ENCODE data around the gene RBMX2.
"Not testable (repeated sequence)": the region's sequence is repeated elsewhere in the genome, so short reads cannot be mapped to it uniquely, and the experiment has no call there.

RBMX2 gene

DNA sequence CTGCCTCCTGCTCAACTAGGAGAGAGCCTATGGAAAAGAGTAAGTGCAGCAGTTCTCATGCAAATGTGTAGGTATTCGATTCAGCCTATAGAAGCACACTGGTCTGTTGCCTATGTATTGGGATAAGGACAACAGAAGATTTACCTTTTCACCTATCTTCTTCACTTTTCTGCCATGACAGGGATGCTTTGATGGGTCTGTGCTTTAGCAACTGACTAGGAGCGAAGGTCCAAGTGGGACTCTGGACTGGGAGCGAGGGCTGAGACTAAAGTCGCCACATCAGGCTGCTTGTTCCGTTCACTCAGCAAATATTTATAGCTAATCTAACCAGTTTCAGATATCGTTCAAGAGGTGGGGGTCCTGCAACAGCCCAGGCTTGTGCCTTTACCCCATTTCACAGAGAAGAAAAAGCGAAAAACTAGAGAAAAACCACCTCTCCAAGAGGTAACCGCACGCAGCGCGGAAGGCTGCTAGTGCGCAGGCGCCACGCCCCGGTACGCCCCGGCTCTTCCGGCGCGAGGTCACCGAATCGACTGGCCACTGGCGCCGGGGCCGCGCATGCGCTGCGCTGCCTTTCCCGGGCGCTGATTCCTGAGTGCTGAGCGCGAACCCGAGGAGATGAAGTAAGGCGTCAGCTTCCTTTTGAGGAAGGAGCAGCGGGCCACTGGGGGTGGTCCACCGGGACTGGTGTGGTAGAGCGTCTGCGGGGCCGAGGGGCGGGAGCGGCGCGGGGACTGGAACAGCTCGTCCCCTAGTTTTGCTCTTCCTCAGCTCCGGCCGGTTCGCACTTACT, at the start of gene RBMX2 (continued):
- TF ChIP-seq ZNF350 (tag by site-specific recombination; IDR thresholded peaks at IDR 0.05) (no peak), GLIS1 (tag by site-specific recombination; IDR thresholded peaks at IDR 0.05) (peak; percentile 48), REPIN1 (tag by site-specific recombination; IDR thresholded peaks at IDR 0.05; ENCODE audit: low read depth) (0 out of 2 replicates have a peak, but pooled peaks have one; percentile 44)
- TF ChIP-seq, protein P1, sequence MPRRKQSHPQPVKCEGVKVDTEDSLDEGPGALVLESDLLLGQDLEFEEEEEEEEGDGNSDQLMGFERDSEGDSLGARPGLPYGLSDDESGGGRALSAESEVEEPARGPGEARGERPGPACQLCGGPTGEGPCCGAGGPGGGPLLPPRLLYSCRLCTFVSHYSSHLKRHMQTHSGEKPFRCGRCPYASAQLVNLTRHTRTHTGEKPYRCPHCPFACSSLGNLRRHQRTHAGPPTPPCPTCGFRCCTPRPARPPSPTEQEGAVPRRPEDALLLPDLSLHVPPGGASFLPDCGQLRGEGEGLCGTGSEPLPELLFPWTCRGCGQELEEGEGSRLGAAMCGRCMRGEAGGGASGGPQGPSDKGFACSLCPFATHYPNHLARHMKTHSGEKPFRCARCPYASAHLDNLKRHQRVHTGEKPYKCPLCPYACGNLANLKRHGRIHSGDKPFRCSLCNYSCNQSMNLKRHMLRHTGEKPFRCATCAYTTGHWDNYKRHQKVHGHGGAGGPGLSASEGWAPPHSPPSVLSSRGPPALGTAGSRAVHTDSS (tag by site-specific recombination; IDR thresholded peaks at IDR 0.05) = peak; percentile 70

DNA sequence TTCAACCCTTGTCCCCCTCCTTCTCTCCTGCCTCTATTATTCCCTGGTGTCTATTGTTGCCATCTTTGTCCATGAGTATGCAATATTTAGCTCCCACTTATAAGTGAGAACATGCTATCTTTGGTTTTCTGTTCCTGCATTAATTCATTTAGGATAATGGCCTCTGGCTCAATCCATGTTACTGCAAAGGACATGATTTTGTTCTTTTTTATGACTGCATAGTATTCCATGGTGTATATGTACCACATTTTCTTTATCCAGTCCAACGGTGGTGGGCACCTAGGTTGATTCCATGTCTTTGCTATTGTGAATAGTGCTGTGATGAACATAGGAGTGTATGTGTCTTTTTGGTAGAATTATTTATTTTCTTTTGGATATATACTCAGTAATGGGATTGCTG, 49.7 kb upstream of the RBMX2 start:
- peak; percentile 66 for TF ChIP-seq ZNF146 (tag by site-specific recombination; IDR thresholded peaks at IDR 0.05)
- H3K9me3 ChIP-seq (ENCODE audit: control insufficient read depth, insufficient read depth, low read depth, low read length); H3K4me3 ChIP-seq (ENCODE audit: low read depth, low read length); H3K4me1 ChIP-seq (ENCODE audit: control insufficient read depth, insufficient read depth, low read length); H3K27ac ChIP-seq (ENCODE audit: extremely low read depth, low read depth, low read length); CTCF ChIA-PET; POLR2A ChIA-PET: not testable (repeated sequence)
- peaks cover 9 to 20% of the 10 kb centered on the region in 2 experiments; a peak in 2 of 3 replicates for H3K36me3 ChIP-seq (ENCODE audit: control insufficient read depth in 2 of 2, insufficient read depth in 1 of 2, low read length in 2 of 2)

DNA sequence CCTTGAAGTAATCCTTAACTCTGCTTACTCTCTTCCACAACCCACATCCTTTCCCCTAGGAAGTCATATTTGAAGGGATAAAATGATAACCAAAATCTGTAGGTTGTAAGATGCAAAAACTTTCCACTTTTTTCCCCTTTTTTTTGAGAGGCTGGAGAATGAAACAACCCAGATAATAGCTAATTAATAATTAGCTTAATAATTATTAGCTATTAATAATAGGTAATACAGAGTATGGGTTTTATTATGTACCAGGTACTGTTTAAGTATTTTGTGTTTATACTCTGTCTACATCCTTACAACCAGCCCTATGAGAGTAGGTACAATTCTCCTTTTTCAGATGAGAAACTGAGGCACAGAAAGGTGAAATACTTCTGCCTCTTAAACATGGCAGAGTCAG, 25.7 kb upstream of the RBMX2 start:
- no peak overlapping the region for H3K4me3 ChIP-seq (ENCODE audit: low read depth, low read length)
- no peaks in the 10 kb centered on the region for H3K4me1 ChIP-seq (ENCODE audit: control insufficient read depth, insufficient read depth, low read length)
- ChIA-PET CTCF (interaction anchor here (0.7 to 1.2 kb wide), 2 partner anchors 17 to 511 kb away, joined by 4 to 6 read pairs; no protein-coding TSS in a partner anchor), POLR2A (no interaction called here)
- no peaks in the 10 kb centered on the region for H3K9me3 ChIP-seq (ENCODE audit: control insufficient read depth, insufficient read depth, low read depth, low read length)
- H3K27ac ChIP-seq (ENCODE audit: extremely low read depth, low read depth, low read length) = no peak overlapping the region
- peaks cover 0 to 14% of the 10 kb centered on the region in 2 experiments; a peak in 1 of 3 replicates for H3K36me3 ChIP-seq (ENCODE audit: control insufficient read depth in 2 of 2, insufficient read depth in 1 of 2, low read length in 2 of 2)
- no peak for TF ChIP-seq ZNF112 (tag by site-specific recombination; IDR thresholded peaks at IDR 0.05)
- TF ChIP-seq ZNF626 (tag by site-specific recombination; IDR thresholded peaks at IDR 0.05) = no peak
- no peak for TF ChIP-seq ZNF660 (tag by site-specific recombination; IDR thresholded peaks at IDR 0.05)
- no peak for TF ChIP-seq ZNF548 (tag by site-specific recombination; IDR thresholded peaks at IDR 0.05)
- no peak for TF ChIP-seq SP2 (tag by site-specific recombination; IDR thresholded peaks at IDR 0.05)
- TF ChIP-seq ZNF23 (tag by site-specific recombination; IDR thresholded peaks at IDR 0.05; ENCODE audit: borderline replicate concordance) = no peak
- TF ChIP-seq ZIC2 (tag by site-specific recombination; IDR thresholded peaks at IDR 0.05) = no peak
- TF ChIP-seq RBAK (tag by site-specific recombination; IDR thresholded peaks at IDR 0.05) = no peak
- TF ChIP-seq ZNF792 (tag by site-specific recombination; IDR thresholded peaks at IDR 0.05) = no peak
- TF ChIP-seq, protein P2, sequence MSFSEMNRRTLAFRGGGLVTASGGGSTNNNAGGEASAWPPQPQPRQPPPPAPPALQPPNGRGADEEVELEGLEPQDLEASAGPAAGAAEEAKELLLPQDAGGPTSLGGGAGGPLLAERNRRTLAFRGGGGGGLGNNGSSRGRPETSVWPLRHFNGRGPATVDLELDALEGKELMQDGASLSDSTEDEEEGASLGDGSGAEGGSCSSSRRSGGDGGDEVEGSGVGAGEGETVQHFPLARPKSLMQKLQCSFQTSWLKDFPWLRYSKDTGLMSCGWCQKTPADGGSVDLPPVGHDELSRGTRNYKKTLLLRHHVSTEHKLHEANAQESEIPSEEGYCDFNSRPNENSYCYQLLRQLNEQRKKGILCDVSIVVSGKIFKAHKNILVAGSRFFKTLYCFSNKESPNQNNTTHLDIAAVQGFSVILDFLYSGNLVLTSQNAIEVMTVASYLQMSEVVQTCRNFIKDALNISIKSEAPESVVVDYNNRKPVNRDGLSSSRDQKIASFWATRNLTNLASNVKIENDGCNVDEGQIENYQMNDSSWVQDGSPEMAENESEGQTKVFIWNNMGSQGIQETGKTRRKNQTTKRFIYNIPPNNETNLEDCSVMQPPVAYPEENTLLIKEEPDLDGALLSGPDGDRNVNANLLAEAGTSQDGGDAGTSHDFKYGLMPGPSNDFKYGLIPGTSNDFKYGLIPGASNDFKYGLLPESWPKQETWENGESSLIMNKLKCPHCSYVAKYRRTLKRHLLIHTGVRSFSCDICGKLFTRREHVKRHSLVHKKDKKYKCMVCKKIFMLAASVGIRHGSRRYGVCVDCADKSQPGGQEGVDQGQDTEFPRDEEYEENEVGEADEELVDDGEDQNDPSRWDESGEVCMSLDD (tag by site-specific recombination; IDR thresholded peaks at IDR 0.05) = no peak
- no peak for TF ChIP-seq ZNF394 (tag by site-specific recombination; IDR thresholded peaks at IDR 0.05; ENCODE audit: borderline replicate concordance)
